Measurements from ENCODE around the gene FAM131C. TPM values are rescaled to one million over a fixed set of nuclear protein-coding genes. Genes with fewer than 3 reads are reported as not detected.
A peak's percentile ranks its signal among the peaks of the same experiment; 100 is the strongest.

FAM131C gene
- total RNA-seq, 1 donor from 2014 or later, result 0.46 TPM

- no peak overlapping the region for H3K4me3 ChIP-seq (ENCODE audit: low read depth, low read length)
- TF ChIP-seq CTCF (conservative IDR thresholded peaks at IDR 0.05; ENCODE audit: low read depth, low read length), result no peak
- DNase-seq (ENCODE audit: low read depth), result no peak
Observed at GRCh38 chr1:16077406-16078245, 4.2 kb upstream of the FAM131C start.

GRCh38 chr1:16076865-16077238 is 3.4 kb upstream of the FAM131C start:
- H3K4me3 ChIP-seq (ENCODE audit: low read depth, low read length), result no peak overlapping the region
- no peak for TF ChIP-seq CTCF (conservative IDR thresholded peaks at IDR 0.05; ENCODE audit: low read depth, low read length)
- peak; percentile 53 for DNase-seq (ENCODE audit: low read depth)

GRCh38 chr1:16076031-16076864 is 2.8 kb upstream of the FAM131C start:
- no peak overlapping the region for H3K4me3 ChIP-seq (ENCODE audit: low read depth, low read length)
- DNase-seq (ENCODE audit: low read depth), result peak; percentile 62
- no peak for TF ChIP-seq CTCF (conservative IDR thresholded peaks at IDR 0.05; ENCODE audit: low read depth, low read length)

DNA sequence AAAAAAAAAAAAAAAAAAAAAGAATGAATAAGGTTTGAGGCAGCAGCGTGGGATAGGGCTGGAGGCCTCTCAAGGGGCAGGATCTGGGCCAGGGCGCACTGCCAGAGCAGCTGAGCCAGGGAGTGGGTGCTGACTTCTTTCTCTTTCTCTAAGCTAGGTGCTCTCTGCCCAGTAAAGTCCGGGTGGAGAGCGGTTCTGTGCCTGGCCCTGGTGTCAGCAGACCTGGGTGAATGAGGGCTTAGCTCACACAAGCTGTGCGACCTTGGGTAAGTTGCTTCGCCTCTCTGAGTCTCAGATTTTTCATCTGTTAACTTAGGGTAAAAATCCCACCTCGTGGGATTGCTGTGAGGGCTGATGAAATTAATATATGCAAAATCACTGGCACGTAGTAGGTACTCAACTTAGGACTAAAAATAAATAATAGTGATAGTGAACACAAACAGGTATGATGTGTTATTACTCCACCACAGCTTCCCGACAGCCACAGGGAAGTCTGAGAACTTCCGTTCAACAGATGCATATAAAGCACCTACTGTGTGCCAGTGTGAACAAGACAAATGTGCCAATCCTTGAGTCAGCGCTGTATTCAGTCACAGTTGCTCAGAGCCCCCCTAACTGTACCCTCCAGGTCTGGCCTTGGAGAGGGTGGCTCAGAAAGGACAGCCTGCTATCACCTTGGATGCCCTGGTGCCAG is 2.0 kb upstream of the FAM131C start:
- H3K4me3 ChIP-seq (ENCODE audit: low read depth, low read length), result no peak overlapping the region
- no peak for TF ChIP-seq CTCF (conservative IDR thresholded peaks at IDR 0.05; ENCODE audit: low read depth, low read length)
- DNase-seq (ENCODE audit: low read depth), result no peak

DNA sequence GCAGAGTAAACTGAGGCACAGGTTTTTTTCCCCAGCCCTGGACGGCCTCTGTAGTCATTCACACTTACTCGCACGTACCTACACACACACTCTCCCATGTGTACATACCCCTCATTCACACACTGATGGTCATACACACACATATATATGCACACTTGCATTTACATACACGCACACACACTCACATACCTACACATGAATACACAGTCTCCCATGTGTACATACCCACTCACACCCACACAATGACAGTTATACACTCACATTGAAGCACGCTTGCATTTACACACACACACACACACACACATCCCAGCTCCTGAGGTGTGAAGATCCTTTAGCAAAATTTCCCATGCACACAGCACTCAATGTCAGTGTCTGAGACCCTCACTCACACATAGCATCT is 766 bp upstream of the FAM131C start:
- no peak for DNase-seq (ENCODE audit: low read depth)
- H3K4me3 ChIP-seq (ENCODE audit: low read depth, low read length), result no peak overlapping the region
- no peak for TF ChIP-seq CTCF (conservative IDR thresholded peaks at IDR 0.05; ENCODE audit: low read depth, low read length)

DNA sequence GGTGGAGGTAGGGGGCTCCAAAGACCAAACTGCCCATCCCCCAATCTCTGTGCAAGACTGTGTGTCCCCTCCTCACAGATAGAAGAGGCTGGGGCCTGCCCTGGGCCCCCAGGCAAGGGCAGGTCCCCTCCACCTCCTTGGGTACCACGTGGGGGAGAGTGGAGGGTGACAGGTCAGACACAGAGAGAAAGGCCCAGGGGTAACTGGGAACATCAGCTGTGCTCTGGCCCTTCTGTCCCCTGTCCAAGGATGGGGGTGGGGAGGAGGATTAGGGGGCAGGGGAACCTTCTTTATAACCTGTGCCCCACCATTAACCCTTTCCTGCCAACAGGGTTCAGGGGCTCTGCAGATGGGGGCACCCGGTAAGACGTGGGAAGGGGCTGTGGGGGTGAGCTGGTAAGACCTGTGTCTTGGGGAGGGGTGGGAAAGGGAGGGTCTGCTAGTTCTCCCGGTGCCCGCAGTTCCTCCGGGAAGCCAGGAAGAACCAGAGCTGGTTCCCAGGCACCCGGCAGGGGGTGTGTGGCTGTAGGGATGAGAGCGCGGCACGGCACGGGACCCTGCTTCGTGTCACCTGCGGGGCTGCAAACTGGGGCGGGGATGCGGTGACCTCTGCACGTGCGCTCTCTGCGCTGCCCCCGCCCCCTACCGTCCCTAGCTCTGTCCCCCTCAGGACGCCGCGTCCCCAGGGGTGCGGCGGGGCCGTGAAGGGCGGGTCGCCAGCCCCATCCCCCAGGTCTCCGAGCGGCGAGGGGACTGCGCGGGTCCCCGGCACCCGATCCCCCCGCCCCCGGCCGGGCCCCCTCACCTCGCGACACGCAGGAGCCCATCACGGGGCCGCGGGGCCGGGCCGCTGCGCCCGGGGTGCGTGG is 601 bp downstream of the FAM131C start:
- no peak for DNase-seq (ENCODE audit: low read depth)
- H3K4me3 ChIP-seq (ENCODE audit: low read depth, low read length), result peak overlapping the region; percentile 59
- TF ChIP-seq CTCF (conservative IDR thresholded peaks at IDR 0.05; ENCODE audit: low read depth, low read length), result peak; percentile 29

Measured in epithelial cell of proximal tubule (primary cell).